SK-N-SH (cell line): ENCODE data around the gene ARL5C. TPM values are rescaled to one million over a fixed set of nuclear protein-coding genes. Genes with fewer than 3 reads are reported as not detected.

Experiments
- CTCF ChIA-PET: fragments of 300-600, 350-600 bp; formaldehyde crosslinking; extraction: SDS; loops from one replicate; lab custom pipeline; 2021; lab: Yijun Ruan, JAX
- POLR2A ChIA-PET: fragments of 350-600 bp; sonication (Branson Sonifier 250); formaldehyde crosslinking; extraction: SDS; loops from one replicate; lab custom pipeline; 2020; ENCODE audit warnings: antibody characterized with exemption, inconsistent platforms; lab: Yijun Ruan, JAX
- DNase-seq: peaks from one replicate; pipeline ENCODE4 v3.0.0; 2012
- H2AFZ ChIP-seq: fragments of 200-600 bp; sonication (generic); 2 replicates; pipeline ENCODE4 v1.8.1; 2016; ENCODE audit warnings: antibody characterized with exemption, mild to moderate bottlenecking, low read depth
- H3F3A ChIP-seq: fragments of 200-600 bp; sonication (generic); replicated peaks from 2 replicates; pipeline ENCODE3; 2016; ENCODE audit warnings: antibody characterized with exemption, mild to moderate bottlenecking; ENCODE audit not compliant: insufficient read depth
- H3K27ac ChIP-seq, 2 experiments: fragments of 200-500 bp in 1 of 2; fragments of 200-600 bp in 1 of 2; sonication (Bioruptor generic) in 1 of 2; sonication (generic), shearing (Covaris generic) in 1 of 2; 2 replicates each; pipeline versions ENCODE4 v1.5.1 to v1.6.1; 2014 to 2016; ENCODE audit warnings: low read depth in 2 of 2, inconsistent platforms in 1 of 2, low read length in 1 of 2, mild to moderate bottlenecking in 1 of 2, mixed read lengths in 1 of 2
- H3K27me3 ChIP-seq: fragments of 200-600 bp; sonication (generic), shearing (Covaris generic); 2 replicates; pipeline ENCODE4 v1.6.1; 2016; ENCODE audit warnings: mixed run types; ENCODE audit not compliant: insufficient read depth
- H3K36me3 ChIP-seq, 2 experiments: fragments of 200-500 bp in 1 of 2; fragments of 200-600 bp in 1 of 2; sonication (Bioruptor generic) in 1 of 2; sonication (generic) in 1 of 2; replicated peaks in 1 of 2; 2 replicates each; pipeline versions ENCODE3 to v1.5.1; 2014 to 2016; ENCODE audit warnings: low read length in 1 of 2, mild to moderate bottlenecking in 1 of 2; ENCODE audit not compliant: insufficient read depth in 2 of 2, control insufficient read depth in 1 of 2
- H3K4me1 ChIP-seq, 2 experiments: fragments of 200-500 bp in 1 of 2; fragments of 200-600 bp in 1 of 2; sonication (Bioruptor generic) in 1 of 2; sonication (generic), shearing (Covaris generic) in 1 of 2; 2 replicates each; pipeline versions ENCODE4 v1.5.1 to v1.6.1; 2014 to 2016; ENCODE audit warnings: low read depth in 1 of 2, low read length in 1 of 2, mixed run types in 1 of 2; ENCODE audit not compliant: insufficient read depth in 2 of 2, control insufficient read depth in 1 of 2
- H3K4me2 ChIP-seq: fragments of 200-600 bp; sonication (generic), shearing (Covaris generic); 2 replicates; pipeline ENCODE4 v1.6.1; 2017; ENCODE audit warnings: mixed run types
- H3K4me3 ChIP-seq, 2 experiments: fragments of 200-500 bp in 1 of 2; fragments of 200-600 bp in 1 of 2; sonication (Bioruptor generic) in 1 of 2; sonication (generic), shearing (Covaris generic) in 1 of 2; 2 replicates each; pipeline versions ENCODE4 v1.5.1 to v1.8.1; 2014 to 2016; ENCODE audit warnings: low read depth in 2 of 2, inconsistent platforms in 1 of 2, low read length in 1 of 2, mild to moderate bottlenecking in 1 of 2, mixed read lengths in 1 of 2, moderate library complexity in 1 of 2
- H3K79me2 ChIP-seq: fragments of 200-600 bp; sonication (generic); 2 replicates; pipeline ENCODE4 v1.8.1; 2017; ENCODE audit warnings: mild to moderate bottlenecking; ENCODE audit not compliant: insufficient read depth
- H3K9ac ChIP-seq: fragments of 200-600 bp; sonication (generic); 2 replicates; pipeline ENCODE4 v1.6.1; 2017; ENCODE audit warnings: mixed run types
- H3K9me2 ChIP-seq: fragments of 200-600 bp; sonication (generic); 2 replicates; pipeline ENCODE4 v1.6.1; 2017; ENCODE audit warnings: mixed run types
- H3K9me3 ChIP-seq: fragments of 200-600 bp; sonication (generic); 2 replicates; pipeline ENCODE4 v1.6.1; 2017; ENCODE audit warnings: mixed run types, mild to moderate bottlenecking, moderate library complexity
- H4K20me1 ChIP-seq: fragments of 200-600 bp; sonication (generic); 2 replicates; pipeline ENCODE4 v1.6.1; 2017; ENCODE audit warnings: mild to moderate bottlenecking, mixed run types; ENCODE audit not compliant: insufficient read depth
- EP300 ChIP-seq, 2 experiments: IDR thresholded peaks; 2 replicates each; pipeline versions ENCODE4 v1.4.0 to v1.6.1; 2012; ENCODE audit warnings: borderline replicate concordance in 1 of 2, low read depth in 1 of 2, low read length in 1 of 2
- EZH2phosphoT487 ChIP-seq: fragments of 200-600 bp; sonication (generic); IDR thresholded peaks from 2 replicates; pipeline ENCODE4 v1.6.1; 2017; ENCODE audit warnings: low read depth, mixed run types, mild to moderate bottlenecking, antibody characterized with exemption, moderate library complexity, borderline replicate concordance
- FOSL2 ChIP-seq: IDR thresholded peaks from 2 replicates; pipeline ENCODE4 v1.4.0; 2012; ENCODE audit warnings: low read depth, mild to moderate bottlenecking, moderate library complexity, borderline replicate concordance
- FOXM1 ChIP-seq: IDR thresholded peaks from 2 replicates; pipeline ENCODE4 v1.4.0; 2012; ENCODE audit warnings: low read depth, mild to moderate bottlenecking
- MXI1 ChIP-seq: IDR thresholded peaks from 2 replicates; pipeline ENCODE4 v1.6.1; 2012; ENCODE audit warnings: mild to moderate bottlenecking, low read depth, low read length, improper control_type of control experiment
- RCOR1 ChIP-seq: fragments of 150-350 bp; IDR thresholded peaks from 2 replicates; pipeline ENCODE4 v1.6.1; 2017; ENCODE audit warnings: antibody characterized with exemption, low read length
- RXRA ChIP-seq: IDR thresholded peaks from 2 replicates; pipeline ENCODE4 v1.4.0; 2012; ENCODE audit warnings: low read depth, mild to moderate bottlenecking, borderline replicate concordance
- SIN3A ChIP-seq: IDR thresholded peaks from 2 replicates; pipeline ENCODE4 v1.6.1; 2012; ENCODE audit warnings: low read depth, mild to moderate bottlenecking, low read length, moderate library complexity, borderline replicate concordance
- TAF1 ChIP-seq: IDR thresholded peaks from 2 replicates; pipeline ENCODE4 v1.6.1; 2012; ENCODE audit warnings: low read depth, mild to moderate bottlenecking, low read length, moderate library complexity, borderline replicate concordance
- TEAD4 ChIP-seq: IDR thresholded peaks from 2 replicates; pipeline ENCODE4 v1.4.0; 2012; ENCODE audit warnings: mild to moderate bottlenecking, borderline replicate concordance; ENCODE audit not compliant: insufficient read depth
- ZBTB33 ChIP-seq: IDR thresholded peaks from 2 replicates; pipeline ENCODE4 v1.4.0; 2012; ENCODE audit warnings: low read depth, borderline replicate concordance
- WGBS: methylation state at CpG from one replicate; pipeline ENCODE4 v1.1.6; 2017; ENCODE audit warnings: low lambda C conversion rate; 5-methylcytosine and 5-hydroxymethylcytosine counted together
- polyA plus RNA-seq, 3 experiments: library from polyadenylated mRNA; depleted of rRNA; stranded (reverse); fragments of >200 nt; gene quantifications; 2 replicates each; pipeline ENCODE4 v1.2.3, GENCODE V29; 2012
- TF ChIP-seq, protein P1 (sequence below): IDR thresholded peaks from 2 replicates; pipeline ENCODE4 v1.4.0; 2012; ENCODE audit warnings: low read depth

The ARL5C gene
- polyA plus RNA-seq, 1 of the 3 experiments (the other 2 are of a cell fraction): not detected

GRCh38 chr17:39173080-39173479 lies 7.1 kb upstream of the ARL5C start:
- TF ChIP-seq, protein P1, sequence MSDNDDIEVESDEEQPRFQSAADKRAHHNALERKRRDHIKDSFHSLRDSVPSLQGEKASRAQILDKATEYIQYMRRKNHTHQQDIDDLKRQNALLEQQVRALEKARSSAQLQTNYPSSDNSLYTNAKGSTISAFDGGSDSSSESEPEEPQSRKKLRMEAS: no peak
- TF ChIP-seq EZH2phosphoT487 (no peak), RXRA (no peak), RCOR1 (no peak)
- Histone ChIP-seq H3K4me1 (no peaks in the 10 kb centered on the region; a peak in 1 of 4 replicates), H3K4me3 (no peak overlapping the region), H4K20me1 (no peaks in the 10 kb centered on the region), H3K79me2 (no peaks in the 10 kb centered on the region), H3K9ac (no peak overlapping the region), H3K9me2 (no peaks in the 10 kb centered on the region), H3K27me3 (no peaks in the 10 kb centered on the region), H3K4me2 (no peak overlapping the region), H2AFZ (no peak overlapping the region), H3K36me3 (peaks cover 4 to 21% of the 10 kb centered on the region in 2 experiments), H3K27ac (no peak overlapping the region), H3K9me3 (no peaks in the 10 kb centered on the region), H3F3A (no peaks in the 10 kb centered on the region)
- CTCF ChIA-PET: interaction anchor here (0.8 to 7.6 kb wide), 7 partner anchors 7 to 189 kb away, joined by 3 to 108 read pairs (median 71); partner anchors contain the start of genes ARL5C, CACNB1, PLXDC1 and RPL19
- WGBS: 86% methylated on average over 5 of the region's 5 CpGs
- no peak for DNase-seq
- POLR2A ChIA-PET: no interaction called here

DNA sequence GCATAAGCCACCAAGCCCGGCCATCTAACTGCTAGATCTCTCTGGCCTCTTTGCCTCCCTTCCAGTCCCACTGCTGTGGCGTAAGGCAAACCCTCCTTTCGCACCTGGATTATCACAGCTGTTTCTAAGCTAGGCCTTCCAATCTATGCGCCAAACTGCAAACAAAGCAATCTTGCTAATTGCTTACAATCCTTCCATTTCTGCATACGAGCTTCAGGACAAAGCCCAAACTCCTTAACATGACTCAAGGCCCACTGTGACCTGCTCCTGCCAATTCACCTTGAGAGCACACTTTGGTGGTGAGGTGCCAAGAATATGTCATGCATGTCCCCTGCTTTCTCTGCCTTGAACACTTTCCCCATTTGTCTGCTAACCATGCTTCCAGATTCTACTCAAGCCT lies 6.0 kb upstream of the ARL5C start:
- DNase-seq: no peak

More for the DNA sequence above, 6.0 kb upstream of the ARL5C start:
- POLR2A ChIA-PET: no interaction called here
- H3K9ac ChIP-seq: no peak overlapping the region
- no peaks in the 10 kb centered on the region for H3K79me2 ChIP-seq
- 90% methylated on average over 5 of the region's 5 CpGs for WGBS
- TF ChIP-seq TEAD4 (no peak), FOXM1 (no peak), MXI1 (no peak), ZBTB33 (no peak), EP300 (IDR thresholded peaks at IDR 0.05; ENCODE audit: borderline replicate concordance in 1 of 2, low read depth in 1 of 2, low read length in 1 of 2) (no peak), TAF1 (no peak), SIN3A (no peak), FOSL2 (no peak)
- TF ChIP-seq, protein P1: no peak
- no peak overlapping the region for H2AFZ ChIP-seq
- H3K9me2 ChIP-seq: no peaks in the 10 kb centered on the region
- H3K27me3 ChIP-seq: no peaks in the 10 kb centered on the region
- peaks cover 4 to 12% of the 10 kb centered on the region in 2 experiments for H3K36me3 ChIP-seq
- CTCF ChIA-PET: interaction anchor here (1.1 to 7.6 kb wide), 3 partner anchors 20 to 188 kb away, joined by 5 to 96 read pairs (median 78); partner anchors contain the start of genes CACNB1, PLXDC1 and RPL19
- H3K4me1 ChIP-seq: no peaks in the 10 kb centered on the region; a peak in 1 of 4 replicates
- H3K9me3 ChIP-seq: no peaks in the 10 kb centered on the region
- no peak overlapping the region for H3K4me2 ChIP-seq
- H3K4me3 ChIP-seq: no peak overlapping the region
- H3F3A ChIP-seq: no peaks in the 10 kb centered on the region
- no peaks in the 10 kb centered on the region for H4K20me1 ChIP-seq
- H3K27ac ChIP-seq: no peak overlapping the region
